Stimulated activated CD4-positive, alpha-beta T cell treated with anti-CD3 and anti-CD28 coated beads, Interleukin-4, amount 100 ng/mL, for 48 hours (primary cell): ENCODE measurements around the gene PABPN1L.
"Not testable (repeated sequence)": the region's sequence is repeated elsewhere in the genome, so short reads cannot be mapped to it uniquely, and the experiment has no call there.

ENCODE experiments used
- DNase-seq, 2 donors: peaks; one replicate each; pipeline ENCODE4 v3.0.0-alpha.2; 2020; ENCODE audit warnings: low read depth in 2 of 2

PABPN1L gene

GRCh38 chr16:88830258-88830657 lies 36.2 kb downstream of the PABPN1L start:
- DNase-seq = no peak

GRCh38 chr16:88828711-88829110 lies 37.7 kb downstream of the PABPN1L start:
- no peak for DNase-seq

- no peak for DNase-seq
Measured at GRCh38 chr16:88827727-88828126, 38.7 kb downstream of the PABPN1L start.

- DNase-seq = no peak
Measured at GRCh38 chr16:88826070-88826840, 40.2 kb downstream of the PABPN1L start.

- DNase-seq = no peak
Measured at GRCh38 chr16:88825146-88825545, 41.3 kb downstream of the PABPN1L start.

- no peak for DNase-seq
Measured at GRCh38 chr16:88824256-88825077, 42.0 kb downstream of the PABPN1L start.

- DNase-seq = not testable (repeated sequence)
Measured at GRCh38 chr16:88823646-88824045, 42.8 kb downstream of the PABPN1L start.

- no peak for DNase-seq
Measured at GRCh38 chr16:88822281-88823040, 44.0 kb downstream of the PABPN1L start.

GRCh38 chr16:88821168-88821850 lies 45.2 kb downstream of the PABPN1L start:
- DNase-seq = no peak

- no peak for DNase-seq
Measured at GRCh38 chr16:88820385-88821025, 46.0 kb downstream of the PABPN1L start.

- no peak for DNase-seq
Measured at GRCh38 chr16:88819126-88819525, 47.3 kb downstream of the PABPN1L start.

- no peak for DNase-seq
Measured at GRCh38 chr16:88818575-88818874, 47.9 kb downstream of the PABPN1L start.

GRCh38 chr16:88817785-88818574 lies 48.5 kb downstream of the PABPN1L start:
- no peak for DNase-seq

GRCh38 chr16:88816736-88817535 lies 49.5 kb downstream of the PABPN1L start:
- no peak for DNase-seq

GRCh38 chr16:88815901-88816589 lies 50.4 kb downstream of the PABPN1L start:
- no peak for DNase-seq

- DNase-seq = no peak
Measured at GRCh38 chr16:88815227-88815626, 51.2 kb downstream of the PABPN1L start.

GRCh38 chr16:88814144-88814502 lies 52.3 kb downstream of the PABPN1L start:
- no peak for DNase-seq
